ENCODE measurements around the gene SYMPK.
A peak's percentile ranks its signal among the peaks of the same experiment; 100 is the strongest.

The SYMPK gene

DNA sequence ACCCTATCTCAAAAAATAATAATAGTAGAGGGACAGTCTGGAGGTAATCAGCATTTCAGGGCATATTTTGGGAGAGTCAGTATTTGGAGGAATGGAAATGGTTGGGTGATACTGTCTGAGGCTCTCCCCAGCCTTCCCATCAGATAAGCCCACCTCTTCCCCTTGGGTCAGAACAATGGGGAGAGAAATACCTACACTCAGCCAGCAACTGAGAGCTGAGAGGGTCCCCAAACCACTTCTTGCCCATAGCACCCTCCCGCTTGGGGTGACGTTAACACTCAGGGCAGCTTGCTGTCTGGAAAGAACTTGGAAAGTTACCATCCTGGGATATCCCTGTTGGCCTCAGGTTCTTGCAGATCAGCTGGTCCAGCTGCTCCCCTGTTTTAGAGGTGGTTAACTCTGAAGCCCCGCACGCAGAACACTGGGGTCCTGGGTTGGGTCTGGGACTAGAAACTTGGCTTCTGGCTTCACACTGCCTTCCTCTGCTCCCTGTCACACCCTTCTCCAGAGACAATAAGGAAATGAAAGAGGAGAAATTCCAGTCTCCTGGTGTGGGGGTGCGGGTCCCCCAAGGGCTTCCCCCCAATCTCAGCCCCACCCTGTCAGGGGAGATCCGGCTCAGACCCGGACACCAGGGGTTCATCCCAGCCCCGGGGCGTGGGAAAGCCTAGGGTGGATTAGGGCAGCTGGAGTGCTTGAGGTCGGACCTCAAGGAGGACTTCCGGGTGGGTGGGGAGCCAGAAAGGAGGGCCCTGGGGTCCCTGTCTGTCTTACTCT, 3.6 kb upstream of the SYMPK start:
- no peak for DNase-seq

DNA sequence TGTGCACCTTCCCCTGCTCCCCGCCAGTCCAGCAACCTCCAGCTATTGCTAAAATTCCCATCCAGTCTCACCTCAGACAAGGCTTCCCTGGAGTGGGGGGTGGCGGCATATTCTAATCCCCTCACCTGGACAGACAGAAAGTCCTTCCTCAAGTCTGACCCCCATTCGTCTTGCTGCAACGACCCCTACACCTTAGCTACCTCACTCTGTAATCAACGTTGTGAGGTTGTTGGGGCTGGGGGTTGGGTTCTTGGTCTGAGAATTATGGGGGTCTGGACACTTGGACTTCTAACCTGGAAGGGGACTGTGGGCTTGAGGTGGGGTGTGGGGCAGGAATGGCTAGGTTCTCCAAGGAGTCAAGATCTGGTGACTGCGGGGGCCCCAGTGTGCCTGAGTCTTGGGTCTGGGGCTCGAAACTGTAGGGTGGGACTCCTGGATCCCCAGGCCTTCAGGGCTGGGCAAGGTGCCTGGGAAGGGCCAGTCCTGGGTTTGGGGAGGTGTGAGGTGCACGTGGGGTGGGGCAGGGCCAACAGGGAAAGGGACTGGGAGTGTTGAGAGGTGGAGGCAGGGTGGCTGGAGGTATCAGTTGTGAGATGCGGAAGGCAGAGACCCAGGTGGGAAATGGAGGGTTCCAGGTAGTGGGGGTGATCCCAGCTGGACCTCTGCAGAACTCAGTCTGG, 2.5 kb upstream of the SYMPK start:
- no peak for DNase-seq

DNA sequence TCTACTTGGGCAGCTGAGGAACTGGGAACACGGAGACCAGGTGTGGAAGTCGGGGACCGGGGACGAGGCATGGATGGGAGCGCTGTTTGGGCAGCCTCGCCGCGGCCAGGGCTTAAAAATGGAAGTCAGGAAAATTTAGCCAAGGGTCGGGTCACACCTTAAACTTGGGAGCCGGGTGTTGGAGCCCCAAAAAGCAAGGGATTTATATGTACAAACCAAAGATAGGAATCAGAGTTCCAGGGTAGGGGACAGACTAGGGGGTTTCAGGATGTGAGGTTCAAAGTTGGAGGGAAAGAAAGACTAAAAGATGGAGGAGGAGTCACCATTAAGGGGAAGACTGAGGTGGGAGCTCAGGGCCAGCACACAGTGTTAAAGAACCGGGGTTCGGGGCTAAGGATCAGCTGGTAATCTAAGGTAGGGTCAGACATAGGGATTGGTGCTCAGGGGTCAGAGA, 1.7 kb upstream of the SYMPK start:
- no peak for DNase-seq

DNA sequence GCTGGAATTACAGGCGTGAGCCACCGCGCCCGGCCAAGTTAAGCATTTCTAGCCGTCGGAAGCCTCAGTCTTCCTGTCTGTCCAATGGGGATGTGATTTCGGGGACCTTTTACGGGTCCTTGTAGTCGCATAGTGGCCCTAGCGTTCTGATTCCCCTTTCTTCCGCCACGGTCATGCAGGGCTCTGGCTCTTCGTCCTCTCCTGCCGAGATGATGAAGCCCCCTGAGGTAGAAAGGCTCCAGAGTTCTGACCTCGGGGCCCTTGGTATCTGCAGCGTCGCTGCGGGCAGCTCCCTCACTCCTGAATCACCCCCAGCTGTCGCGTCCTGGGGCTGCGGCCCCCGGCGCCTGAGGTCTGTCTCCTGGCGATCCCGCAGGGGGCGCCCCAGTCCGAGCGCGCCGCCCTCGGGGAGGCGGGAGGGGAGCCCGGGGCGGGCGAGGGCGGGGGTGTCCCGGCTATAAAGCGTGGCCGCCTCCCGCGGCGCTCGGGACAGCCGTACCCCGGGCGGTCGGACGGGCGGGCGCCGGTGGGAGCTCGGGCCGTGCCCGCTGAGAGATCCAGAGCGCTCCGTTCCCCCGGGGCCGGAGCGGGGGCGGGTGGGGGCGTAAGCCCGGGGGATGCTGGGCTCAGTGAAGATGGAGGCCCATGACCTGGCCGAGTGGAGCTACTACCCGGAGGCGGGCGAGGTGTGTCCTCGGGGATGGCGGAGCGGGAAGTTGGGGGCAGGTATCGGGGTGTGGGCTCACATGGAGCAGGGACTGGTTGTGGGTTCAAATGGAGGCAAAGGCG, 1.1 kb upstream of the SYMPK start, which contains the start of gene FOXA3:
TSS of gene FOXA3 (plus strand) at position 487 of the 789 bp plus-strand sequence. CDS start at position 618, 131 bp downstream.
- peak; percentile 25 for DNase-seq

DNA sequence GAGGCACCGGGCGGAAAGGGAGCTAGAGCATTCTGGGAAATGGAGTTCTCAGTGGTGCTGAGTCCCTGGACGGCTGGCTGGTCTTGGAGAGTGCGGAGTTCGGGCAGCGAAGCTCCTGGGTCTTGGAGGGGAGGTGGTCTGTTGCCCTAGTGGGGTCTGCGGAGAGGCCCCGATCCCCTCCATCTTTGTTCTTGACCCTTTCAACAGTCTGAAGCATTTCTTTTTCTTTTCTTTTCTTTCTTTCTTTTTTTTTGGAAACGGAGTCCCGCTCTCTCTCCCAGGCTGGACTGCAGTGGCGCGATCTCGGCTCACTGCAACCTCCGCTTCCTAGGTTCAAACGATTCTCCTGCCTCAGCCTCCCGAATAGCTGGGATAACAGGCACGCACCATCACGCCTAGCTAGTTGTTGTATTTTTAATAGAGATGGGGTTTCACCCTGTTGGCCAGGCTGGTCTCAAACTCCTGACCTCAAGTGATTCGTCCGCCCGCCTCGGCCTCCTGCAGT, 440 bp upstream of the SYMPK start:
- no peak for DNase-seq

DNA sequence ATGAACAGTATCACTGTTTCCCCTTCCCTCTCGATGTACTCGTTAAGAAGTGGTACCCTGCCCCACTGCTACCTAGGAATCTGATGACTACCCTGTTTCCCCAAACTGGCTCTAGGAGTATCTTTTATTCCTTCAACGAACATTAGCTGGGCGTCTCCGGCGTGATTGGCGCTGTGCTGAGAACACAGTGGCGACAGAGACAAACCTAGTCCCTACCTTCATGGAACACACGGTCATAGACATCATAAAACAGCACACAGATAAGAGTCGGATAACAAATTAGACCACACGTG, 730 bp downstream of the SYMPK start:
- DNase-seq = no peak

DNA sequence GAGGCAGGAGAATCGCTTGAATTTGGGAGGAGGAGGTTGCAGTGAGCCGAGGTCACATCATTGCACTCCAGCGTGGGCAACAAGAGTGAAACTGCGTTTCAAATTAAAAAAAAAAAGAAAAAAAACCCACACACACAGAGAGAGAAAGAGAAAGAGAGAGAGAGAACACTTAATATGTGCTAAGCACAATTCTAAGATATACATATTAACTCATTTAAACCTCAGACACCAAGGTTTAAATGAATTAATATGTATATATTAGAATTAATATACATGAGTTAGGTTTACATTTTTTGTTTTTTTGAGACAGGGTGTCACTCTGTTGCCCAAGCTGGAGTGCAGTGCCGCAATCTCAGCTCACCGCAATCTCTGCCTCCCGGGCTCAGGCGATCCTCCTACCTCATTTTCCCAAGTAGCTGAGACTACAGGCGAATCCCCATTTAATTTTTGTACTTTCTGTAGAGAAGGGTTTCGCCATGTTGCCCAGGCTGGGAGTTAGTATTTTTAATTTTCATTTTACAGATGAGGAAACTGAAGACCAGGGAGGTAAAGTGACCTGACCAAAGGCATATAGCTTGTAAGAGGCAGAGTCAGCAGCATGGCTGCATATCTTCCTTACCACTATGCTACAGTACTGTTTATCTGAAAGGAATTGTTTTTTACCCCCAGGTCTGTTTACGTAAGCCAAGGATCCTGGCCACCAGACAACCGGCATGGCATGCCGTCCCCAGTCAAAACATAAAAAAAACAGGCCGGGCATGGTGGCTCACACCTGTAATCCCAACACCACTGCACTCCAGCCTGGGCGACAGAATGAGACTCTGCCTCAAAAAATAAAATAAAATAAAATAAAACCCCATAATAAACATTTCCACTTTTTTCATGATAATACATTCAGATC, 2.3 kb downstream of the SYMPK start:
- no peak for DNase-seq

DNA sequence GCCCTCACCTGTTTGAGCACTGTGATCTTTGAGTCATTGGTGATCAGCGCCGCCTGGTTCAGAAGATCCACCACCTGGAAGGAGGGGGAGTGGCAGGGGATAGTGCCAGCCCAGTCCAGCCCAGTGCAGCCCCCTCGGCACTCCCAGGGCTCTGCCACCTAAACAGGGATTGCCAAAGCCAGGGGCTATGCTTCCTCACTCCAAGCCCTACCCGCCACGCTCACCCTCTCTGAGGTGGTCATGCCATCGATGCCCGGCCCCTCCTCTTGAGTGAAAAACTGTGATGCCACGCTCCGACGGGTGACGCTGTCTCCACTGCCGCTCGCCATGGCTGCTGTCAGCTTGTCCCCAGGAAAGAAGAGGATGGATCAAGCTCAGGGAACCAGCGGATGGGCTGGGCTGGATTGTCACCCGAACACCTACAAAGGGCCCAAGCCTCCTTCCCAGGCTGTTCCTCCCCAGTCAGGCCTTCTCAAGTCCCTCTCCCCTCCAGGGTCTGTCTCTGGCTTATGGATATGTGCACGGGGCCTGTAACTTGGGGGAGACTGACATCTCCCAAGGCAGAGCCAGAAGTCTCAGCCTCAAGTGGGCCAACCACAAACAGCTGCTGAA, 8.7 kb downstream of the SYMPK start:
- no peak for DNase-seq

DNA sequence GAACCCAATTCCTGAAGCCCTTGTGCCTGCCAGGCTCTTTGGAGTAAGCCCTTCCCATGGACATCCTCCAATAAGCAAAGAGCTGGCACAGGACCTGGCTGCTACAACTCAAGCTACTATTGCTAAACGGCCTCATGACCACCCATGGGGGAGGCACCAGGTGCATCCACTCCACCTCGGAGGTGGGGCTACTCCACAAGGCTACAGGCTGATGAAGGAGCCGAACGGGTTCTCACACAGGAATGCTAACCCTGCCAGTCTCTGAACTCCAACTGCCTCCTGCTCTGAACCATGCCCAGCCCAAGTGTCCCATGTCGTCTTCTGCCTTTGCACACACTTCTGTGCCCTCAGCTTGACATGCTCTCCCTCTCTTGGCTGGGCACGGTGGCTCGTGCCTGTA, 10.0 kb downstream of the SYMPK start:
- no peak for DNase-seq

DNA sequence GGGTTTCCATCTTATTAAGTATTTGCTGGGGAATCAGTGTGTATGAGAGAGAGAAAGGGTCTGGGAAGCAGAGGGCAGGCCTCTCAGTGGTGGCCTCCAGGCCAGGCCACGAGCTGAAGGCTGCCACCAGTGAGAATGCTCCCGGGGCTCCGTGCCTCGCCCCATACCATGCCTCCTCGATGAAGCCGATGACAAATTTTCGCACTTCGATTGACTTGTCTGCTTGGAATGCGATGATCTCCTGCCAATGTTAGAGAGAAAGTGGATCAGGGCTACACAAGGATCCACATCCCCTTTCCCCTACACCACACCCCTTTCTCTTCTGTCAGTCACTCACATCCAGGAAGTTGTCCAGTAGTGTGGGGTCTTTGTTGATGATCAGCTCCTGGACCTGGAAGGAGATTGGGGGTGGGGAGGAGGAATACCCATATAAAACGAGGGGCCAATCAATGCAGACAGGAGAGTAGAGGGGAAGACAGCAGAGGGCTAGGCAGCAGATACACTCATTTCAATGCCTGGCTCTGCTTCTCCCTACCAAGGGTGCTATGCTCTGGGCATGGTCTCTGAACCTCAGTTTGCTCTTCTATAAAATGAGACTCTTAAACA, 10.7 kb downstream of the SYMPK start:
- DNase-seq = peak; percentile 18

DNA sequence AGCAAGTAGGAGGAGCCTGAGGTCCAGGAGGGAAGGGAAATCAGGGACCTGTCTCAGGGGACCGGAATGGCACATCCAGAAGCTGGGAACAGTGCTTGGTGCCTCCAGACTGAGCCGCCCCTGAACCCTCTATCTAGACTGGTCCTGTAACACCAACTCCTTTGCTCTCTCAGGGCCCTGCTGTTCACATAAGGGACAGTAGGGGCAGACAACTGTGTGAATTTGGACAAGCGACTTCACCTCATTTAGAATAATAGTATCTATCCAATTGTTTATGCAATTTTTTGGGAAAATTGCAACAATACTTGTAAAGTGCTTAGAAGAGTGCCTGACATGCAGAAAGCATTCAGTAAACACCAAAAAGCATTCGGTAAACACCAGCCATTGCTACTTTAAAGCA, 14.0 kb downstream of the SYMPK start:
- no peak for DNase-seq

DNA sequence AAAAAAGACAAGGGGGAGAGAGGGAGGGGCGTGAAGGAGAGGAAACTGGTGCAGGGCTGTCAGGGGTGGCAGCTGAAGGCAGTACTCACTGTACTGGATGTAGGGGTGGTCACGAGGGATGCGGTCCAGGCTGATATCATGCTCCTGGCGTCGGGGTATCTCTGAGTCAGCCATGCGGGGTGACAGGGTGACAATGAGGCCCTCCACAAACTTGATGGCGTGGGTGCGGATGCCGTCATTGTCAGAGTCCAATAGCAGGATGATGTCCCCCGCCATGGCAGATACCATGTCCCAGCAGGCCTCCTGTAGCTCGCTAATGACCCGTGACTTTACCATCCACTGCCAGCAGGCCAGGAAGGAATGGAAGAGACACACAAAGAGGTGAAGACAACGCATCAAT, 15.3 kb downstream of the SYMPK start:
- DNase-seq = no peak

DNA sequence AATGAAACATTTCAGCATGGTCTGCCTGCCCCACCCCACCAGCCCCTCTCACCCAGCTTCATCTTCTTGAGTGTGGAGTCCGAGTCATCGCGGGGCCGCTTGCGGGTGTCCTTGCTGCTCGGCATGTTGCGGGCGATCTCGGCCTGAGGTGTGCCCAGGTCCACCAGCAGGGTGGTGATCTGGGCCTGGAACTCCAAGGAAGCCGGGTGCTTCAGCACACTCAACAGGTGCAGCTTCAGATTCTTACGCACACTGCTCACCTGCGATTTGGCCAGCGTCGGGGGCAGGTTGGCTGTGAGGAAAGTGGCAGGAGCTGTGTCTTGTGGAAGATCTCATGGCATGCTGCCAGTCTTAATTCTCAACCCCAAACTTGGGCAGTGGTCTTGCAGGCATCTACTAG, 20.7 kb downstream of the SYMPK start:
- no peak for DNase-seq

DNA sequence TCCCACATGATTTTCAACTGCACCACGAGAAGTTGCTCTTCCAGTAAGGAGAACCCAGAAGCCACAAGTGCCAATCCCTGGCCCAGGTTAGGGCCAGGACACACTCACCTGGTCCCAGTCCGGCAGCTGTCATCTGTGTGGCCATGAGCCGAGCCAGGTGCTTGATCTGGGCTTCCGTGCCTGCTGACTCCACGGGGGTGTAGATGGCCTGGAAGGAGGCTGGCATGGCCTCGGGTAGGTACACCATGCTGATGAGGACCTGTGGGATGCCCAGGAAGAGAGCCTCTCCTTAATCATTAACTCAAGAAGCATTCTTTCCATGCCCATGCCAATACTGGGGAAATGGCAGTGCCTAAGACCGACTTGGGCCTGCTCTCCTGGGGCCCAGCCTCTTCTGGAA, 28.0 kb downstream of the SYMPK start:
- DNase-seq = no peak

DNA sequence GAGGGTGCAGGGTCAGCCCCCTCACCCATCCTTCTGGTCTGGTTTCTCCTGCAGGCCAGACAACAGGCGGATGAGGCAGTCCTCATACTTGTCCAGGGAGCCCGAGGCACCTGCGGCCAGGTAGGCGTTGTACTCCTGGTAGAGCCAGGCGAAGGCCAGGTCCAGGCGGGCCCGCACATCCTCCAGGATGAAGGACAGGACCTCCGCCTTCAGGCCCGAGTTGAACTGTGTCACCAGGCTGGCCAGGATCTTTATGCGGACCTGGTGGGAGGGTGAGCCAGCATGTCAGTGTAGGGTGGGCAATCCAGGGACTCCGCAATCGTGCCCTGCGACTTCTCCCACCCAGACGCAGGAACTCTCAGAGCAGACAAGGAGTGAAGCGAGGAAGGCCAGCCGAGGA, 34.0 kb downstream of the SYMPK start:
- no peak for DNase-seq

DNA sequence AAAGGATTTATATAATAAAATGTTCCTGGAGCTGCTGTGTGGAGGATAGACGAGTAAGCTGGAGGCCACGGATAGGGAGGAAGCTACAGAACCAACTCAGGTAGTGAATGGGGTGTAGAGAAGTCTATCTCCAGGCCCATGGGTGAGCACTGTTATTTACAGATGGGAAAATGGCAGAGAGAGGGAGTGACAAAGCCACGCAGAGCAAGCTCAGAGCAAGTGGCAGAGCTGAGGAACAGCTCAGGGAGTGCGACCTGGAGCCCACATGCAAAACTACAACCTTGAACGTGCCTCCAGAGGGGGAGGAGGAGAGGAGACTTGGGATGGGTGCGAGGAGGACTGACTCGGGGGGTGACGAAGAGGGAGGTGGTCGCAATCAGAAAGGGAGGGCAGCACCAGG, 34.4 kb downstream of the SYMPK start:
- no peak for DNase-seq

DNA sequence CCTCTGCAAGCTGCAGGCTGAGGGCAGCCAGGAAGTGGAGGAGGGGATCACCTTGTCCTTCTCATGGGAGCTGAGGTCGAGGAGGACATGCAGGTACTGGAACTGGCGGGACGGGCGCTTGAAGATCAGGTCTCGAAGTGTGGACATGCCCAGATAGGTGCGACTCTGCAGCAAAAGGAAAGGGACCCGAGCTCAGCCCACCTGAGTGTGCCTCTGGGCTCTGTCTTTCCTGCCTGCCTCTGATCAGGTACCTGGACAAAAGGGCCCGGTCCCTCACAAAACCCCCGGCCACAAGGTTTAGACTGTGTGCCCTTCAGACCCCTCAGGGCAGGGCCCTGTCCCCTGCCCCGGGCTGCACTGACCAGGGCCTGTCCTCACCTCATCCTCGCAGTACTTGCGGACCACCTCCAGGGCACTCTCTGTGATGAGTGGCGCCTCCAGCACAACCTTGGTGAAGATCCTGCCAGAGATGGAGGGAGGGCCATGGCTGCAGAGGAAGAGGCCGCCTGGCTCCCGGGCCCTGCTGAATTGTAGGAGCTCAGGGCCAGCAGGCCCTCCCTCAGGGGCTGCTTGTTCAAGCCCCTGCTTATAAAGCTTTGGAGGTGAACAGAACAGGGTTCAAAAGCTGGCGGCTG, 35.4 kb downstream of the SYMPK start:
- DNase-seq = no peak

DNA sequence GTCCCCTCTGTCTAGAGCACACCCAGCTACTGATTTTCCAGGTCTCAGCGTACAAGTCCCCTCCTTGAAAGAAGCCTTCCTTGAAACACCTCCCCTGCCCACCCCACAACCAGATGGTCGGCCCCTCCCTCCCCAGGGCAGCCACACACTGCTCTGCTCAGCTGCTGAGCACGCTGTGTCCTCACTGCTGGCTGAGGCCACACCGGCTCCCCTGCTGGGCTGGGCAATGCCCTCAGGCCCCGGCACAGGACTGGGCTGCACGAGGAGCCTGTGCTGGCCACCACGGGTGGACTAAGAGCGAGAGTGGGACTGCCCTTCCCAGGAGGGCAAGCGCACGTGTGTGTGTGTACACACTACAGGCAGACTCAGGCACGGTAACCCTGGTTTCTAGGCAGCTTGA, 36.0 kb downstream of the SYMPK start:
- no peak for DNase-seq

DNA sequence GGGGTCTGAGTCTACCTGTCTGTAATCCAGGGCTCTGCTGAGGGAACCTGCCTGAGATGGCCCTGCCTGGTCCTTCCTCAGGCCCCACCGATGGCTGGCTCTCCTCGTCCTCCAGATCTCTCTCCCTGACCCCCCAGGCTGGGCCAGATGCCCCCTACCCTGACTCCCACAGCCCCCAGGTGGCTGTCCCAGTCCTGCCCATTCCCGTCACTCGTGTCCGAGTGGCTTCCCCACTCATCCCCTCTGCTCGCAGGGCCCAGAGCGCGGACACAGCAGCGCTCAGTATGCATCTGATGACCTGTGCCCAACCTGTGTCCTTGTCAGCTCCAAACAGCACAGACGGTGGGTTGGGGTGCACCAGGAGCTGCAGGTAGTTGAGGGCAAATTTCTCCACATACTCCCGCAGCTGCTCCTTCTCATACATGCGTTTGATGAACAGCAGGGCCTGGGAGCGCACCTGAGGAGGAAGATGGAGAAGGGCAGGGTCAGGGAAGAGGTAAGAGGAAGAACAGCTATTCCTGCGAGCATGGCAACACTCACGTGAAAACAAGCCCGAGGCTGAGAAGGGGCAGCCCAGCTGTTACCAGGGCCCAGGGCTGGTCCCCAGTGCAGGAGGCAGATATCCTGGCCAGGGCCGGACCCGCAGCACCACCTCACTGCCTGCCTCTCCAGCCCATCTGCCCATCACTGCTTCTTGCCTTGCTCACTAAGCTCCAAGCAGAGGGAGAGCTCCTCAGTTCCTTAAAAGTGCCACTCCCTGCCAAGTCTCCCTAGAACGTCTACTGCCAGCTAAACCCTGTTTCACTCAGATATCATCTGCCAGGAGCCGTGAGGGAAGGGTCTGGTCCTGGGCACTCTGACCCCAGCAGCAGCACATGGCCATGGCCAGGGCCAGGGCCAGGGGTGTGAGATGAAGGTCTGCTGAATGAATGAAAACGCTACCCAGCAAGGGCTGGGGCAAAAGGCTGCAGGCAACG, 36.7 kb downstream of the SYMPK start:
- no peak for DNase-seq

DNA sequence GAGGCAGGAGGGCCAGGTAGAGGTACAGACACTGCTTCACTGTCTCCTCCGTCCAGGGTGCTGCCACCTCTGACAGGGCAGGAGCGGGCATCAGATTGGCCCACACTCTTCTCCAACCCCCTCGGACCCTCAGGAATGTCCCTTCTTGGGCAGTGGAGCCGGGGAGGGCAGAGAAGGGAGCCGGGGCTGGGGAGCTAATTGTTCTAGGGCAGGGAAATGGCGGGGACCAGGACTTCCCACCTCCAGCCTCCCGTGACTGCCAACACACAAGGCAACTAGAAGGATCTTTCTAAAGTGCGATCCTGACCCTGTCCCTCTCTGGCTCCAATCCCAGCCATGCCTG, 37.7 kb downstream of the SYMPK start:
- DNase-seq = no peak

Data from fibroblast of skin of right quadriceps (primary cell).